SK-N-SH (cell line): ENCODE data around the gene CASZ1.

Source experiments
- FOXJ3 ChIP-seq: sonication (generic); formaldehyde crosslinking; IDR thresholded peaks from 2 replicates; pipeline ENCODE4 v1.5.1; 2020; ENCODE audit warnings: mild to moderate bottlenecking, missing genetic modification reagents
- FOXM1 ChIP-seq: IDR thresholded peaks from 2 replicates; pipeline ENCODE4 v1.4.0; 2012; ENCODE audit warnings: low read depth, mild to moderate bottlenecking
- MXI1 ChIP-seq: IDR thresholded peaks from 2 replicates; pipeline ENCODE4 v1.6.1; 2012; ENCODE audit warnings: mild to moderate bottlenecking, low read depth, low read length, improper control_type of control experiment
- POLR2AphosphoS5 ChIP-seq: IDR thresholded peaks from 2 replicates; pipeline ENCODE4 v1.6.1; 2012; ENCODE audit warnings: low read depth, low read length
- RAD21 ChIP-seq: IDR thresholded peaks from 2 replicates; pipeline ENCODE4 v1.6.1; 2012; ENCODE audit warnings: mild to moderate bottlenecking, low read length
- RCOR1 ChIP-seq: fragments of 150-350 bp; IDR thresholded peaks from 2 replicates; pipeline ENCODE4 v1.6.1; 2017; ENCODE audit warnings: antibody characterized with exemption, low read length
- TF ChIP-seq, protein P1 (sequence below): fragments of 200-600 bp; sonication (generic); IDR thresholded peaks from 2 replicates; pipeline ENCODE4 v1.6.1; 2017; ENCODE audit warnings: antibody characterized with exemption, mild to moderate bottlenecking, moderate library complexity
- TF ChIP-seq, protein P2 (sequence below): IDR thresholded peaks from 2 replicates; pipeline ENCODE4 v1.4.0; 2012; ENCODE audit warnings: low read depth
- TF ChIP-seq, protein P3 (sequence below): fragments of 150-350 bp; IDR thresholded peaks from 2 replicates; pipeline ENCODE4 v1.6.1; 2016; ENCODE audit warnings: mild to moderate bottlenecking, low read depth, low read length

DNA sequence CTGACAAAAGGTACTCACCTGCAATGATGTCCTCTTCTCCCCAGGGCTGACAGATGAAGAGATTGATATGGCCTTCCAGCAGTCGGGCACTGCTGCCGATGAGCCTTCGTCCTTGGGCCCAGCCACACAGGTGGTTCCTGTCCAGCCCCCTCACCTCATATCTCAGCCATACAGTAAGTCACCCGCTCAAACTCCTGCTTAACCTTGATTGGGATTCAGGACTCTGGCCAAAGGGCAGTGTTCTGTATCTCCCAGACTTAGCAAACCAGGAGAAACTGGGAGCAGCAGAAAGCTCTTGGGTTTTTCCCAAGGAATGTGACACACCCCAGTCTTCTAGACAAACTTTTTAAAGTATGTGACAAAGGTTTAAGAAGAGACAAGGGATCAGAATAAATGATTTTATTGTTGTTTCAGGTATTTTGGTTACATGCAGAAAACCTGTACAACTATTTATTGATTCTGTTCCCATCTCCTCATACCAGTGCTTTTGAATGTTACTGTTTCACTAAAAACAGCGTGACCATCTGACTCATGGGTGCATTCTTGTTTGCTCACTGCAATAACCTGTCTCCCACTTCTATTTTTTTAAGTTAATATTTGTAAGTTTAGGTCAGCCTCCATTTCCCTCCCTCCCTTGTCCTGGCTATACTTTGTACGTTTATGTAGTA is 197.1 kb downstream of the CASZ1 start:
- no peak for TF ChIP-seq MXI1
- TF ChIP-seq, protein P1, sequence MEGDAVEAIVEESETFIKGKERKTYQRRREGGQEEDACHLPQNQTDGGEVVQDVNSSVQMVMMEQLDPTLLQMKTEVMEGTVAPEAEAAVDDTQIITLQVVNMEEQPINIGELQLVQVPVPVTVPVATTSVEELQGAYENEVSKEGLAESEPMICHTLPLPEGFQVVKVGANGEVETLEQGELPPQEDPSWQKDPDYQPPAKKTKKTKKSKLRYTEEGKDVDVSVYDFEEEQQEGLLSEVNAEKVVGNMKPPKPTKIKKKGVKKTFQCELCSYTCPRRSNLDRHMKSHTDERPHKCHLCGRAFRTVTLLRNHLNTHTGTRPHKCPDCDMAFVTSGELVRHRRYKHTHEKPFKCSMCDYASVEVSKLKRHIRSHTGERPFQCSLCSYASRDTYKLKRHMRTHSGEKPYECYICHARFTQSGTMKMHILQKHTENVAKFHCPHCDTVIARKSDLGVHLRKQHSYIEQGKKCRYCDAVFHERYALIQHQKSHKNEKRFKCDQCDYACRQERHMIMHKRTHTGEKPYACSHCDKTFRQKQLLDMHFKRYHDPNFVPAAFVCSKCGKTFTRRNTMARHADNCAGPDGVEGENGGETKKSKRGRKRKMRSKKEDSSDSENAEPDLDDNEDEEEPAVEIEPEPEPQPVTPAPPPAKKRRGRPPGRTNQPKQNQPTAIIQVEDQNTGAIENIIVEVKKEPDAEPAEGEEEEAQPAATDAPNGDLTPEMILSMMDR, result no peak
- TF ChIP-seq FOXJ3 (CRISPR knock-in tag), result no peak
- no peak for TF ChIP-seq FOXM1
- no peak for TF ChIP-seq RAD21
- TF ChIP-seq, protein P2, sequence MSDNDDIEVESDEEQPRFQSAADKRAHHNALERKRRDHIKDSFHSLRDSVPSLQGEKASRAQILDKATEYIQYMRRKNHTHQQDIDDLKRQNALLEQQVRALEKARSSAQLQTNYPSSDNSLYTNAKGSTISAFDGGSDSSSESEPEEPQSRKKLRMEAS, result no peak
- no peak for TF ChIP-seq RCOR1
- TF ChIP-seq, protein P3, sequence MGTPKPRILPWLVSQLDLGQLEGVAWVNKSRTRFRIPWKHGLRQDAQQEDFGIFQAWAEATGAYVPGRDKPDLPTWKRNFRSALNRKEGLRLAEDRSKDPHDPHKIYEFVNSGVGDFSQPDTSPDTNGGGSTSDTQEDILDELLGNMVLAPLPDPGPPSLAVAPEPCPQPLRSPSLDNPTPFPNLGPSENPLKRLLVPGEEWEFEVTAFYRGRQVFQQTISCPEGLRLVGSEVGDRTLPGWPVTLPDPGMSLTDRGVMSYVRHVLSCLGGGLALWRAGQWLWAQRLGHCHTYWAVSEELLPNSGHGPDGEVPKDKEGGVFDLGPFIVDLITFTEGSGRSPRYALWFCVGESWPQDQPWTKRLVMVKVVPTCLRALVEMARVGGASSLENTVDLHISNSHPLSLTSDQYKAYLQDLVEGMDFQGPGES, result no peak
- no peak for TF ChIP-seq POLR2AphosphoS5
